Esophagus muscularis mucosa (tissue), 4 donors: ENCODE measurements around the gene DPP7. TPM values are rescaled to one million over a fixed set of nuclear protein-coding genes. Genes with fewer than 3 reads are reported as not detected.

Source experiments
- DNase-seq: peaks from one replicate; pipeline ENCODE4 v3.0.0-alpha.2; 2017; ENCODE audit errors: extremely low spot score
- H3K27ac ChIP-seq, 4 donors: fragments of 200-600 bp; sonication (generic); replicated peaks in 1 of 4; 1 replicate in 3 of 4; 2 replicates in 1 of 4; pipeline ENCODE4 v1.5.1; 2016 to 2019; ENCODE audit warnings: mild to moderate bottlenecking in 1 of 4
- H3K27me3 ChIP-seq, 4 donors: fragments of 200-600 bp; sonication (generic); one replicate each; pipeline versions ENCODE4 v1.5.1 to v1.6.0; 2016 to 2019
- H3K36me3 ChIP-seq, 4 donors: fragments of 200-600 bp; sonication (generic); one replicate each; pipeline ENCODE4 v1.5.1; 2016 to 2019
- H3K4me1 ChIP-seq, 4 donors: fragments of 200-600 bp; sonication (generic); one replicate each; pipeline ENCODE4 v1.5.1; 2016 to 2019
- H3K4me3 ChIP-seq, 4 donors: fragments of 200-600 bp; sonication (generic); 1 replicate in 2 of 4; 2 replicates in 2 of 4; pipeline ENCODE4 v1.5.1; 2016 to 2019; ENCODE audit warnings: mild to moderate bottlenecking in 4 of 4, moderate library complexity in 1 of 4
- H3K9me3 ChIP-seq, 4 donors: fragments of 200-600 bp; sonication (generic); 1 replicate in 3 of 4; 2 replicates in 1 of 4; pipeline ENCODE4 v1.5.1; 2016 to 2019
- EP300 ChIP-seq: sonication (generic); formaldehyde crosslinking; IDR thresholded peaks from one replicate; pipeline ENCODE4 v1.6.1; 2017; ENCODE audit warnings: antibody characterized with exemption
- POLR2A ChIP-seq: fragments of 450-650 bp; IDR thresholded peaks from one replicate; pipeline ENCODE4 v1.6.1; 2017; ENCODE audit warnings: antibody characterized with exemption, moderate library complexity, mild to moderate bottlenecking, low read depth
- POLR2AphosphoS5 ChIP-seq, 2 donors: sonication (generic); formaldehyde crosslinking; IDR thresholded peaks; one replicate each; pipeline ENCODE4 v1.6.1; 2017; ENCODE audit warnings: antibody characterized with exemption in 2 of 2
- WGBS: methylation state at CpG from one replicate; pipeline ENCODE4 v1.1.5; 2018; 5-methylcytosine and 5-hydroxymethylcytosine counted together
- intact Hi-C: fragments of 100-400 bp; cut with DNase I; formaldehyde crosslinking; loops from one replicate; pipeline ENCODE4 v1.15.1; 2023
- total RNA-seq, 4 donors: library from RNA; depleted of rRNA; stranded (reverse); fragments of >200 nt; gene quantifications; one replicate each; pipeline versions ENCODE4 v1.1.0 to v1.2.1, GENCODE V29; 2016
- TF ChIP-seq, protein P1 (sequence below), 3 experiments: fragments of 200-600 bp in 2 of 3; fragments of 450-650 bp in 1 of 3; sonication (generic) in 2 of 3; IDR thresholded peaks; one replicate each; pipeline ENCODE4 v1.5.1; 2017 to 2019; ENCODE audit warnings: antibody characterized with exemption in 3 of 3, mild to moderate bottlenecking in 2 of 3, moderate library complexity in 1 of 3

DPP7 gene
- total RNA-seq, 4 donors from 2014 or later = 90.1 to 121 (median 104) TPM

DNA sequence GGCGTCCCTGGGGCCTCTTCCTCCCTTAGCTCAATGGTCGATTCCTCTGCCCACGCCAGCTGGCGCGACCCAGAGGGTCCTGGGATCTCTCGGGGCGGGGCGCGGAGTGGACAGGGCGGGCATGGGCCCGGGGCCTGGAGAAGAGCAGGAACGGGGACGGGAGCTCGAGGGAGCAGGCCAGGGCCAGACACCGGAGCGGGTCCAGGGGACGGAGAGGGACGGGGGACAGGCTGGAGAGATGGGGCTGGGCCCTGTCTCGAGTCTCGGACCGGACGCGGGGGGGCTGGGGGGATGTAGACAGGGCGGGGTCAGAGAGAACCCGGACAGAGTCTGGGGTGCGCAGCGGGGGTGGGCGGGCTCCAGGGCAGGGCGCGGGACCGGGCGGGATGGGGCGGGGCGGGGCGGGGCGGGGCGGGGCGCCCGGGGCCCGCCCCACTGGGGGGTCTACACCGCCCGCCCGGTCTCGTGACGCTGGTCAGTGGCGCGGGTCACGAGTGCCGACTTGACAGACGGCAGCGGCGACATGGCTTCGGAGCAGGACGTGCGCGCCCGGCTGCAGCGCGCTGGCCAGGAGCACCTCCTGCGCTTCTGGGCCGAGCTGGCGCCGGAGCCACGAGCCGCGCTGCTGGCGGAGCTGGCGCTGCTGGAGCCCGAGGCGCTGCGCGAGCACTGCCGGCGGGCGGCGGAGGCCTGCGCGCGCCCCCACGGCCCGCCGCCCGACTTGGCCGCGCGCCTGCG is 37.4 kb downstream of the DPP7 start, which contains the start of gene UAP1L1:
UAP1L1 (plus strand) TSS at position 508 of the 738 bp plus-strand sequence; CDS start at position 524, 16 bp downstream.
- H3K36me3 ChIP-seq = peaks cover under 1 to 37% (median 35%) of the 10 kb centered on the region in 4 donors
- H3K4me3 ChIP-seq = peak within 1 kb of the TSS; percentile 60 to 71 (median 64)
- H3K9me3 ChIP-seq = no peaks in the 10 kb centered on the region
- peak; percentile 94 for DNase-seq
- intact Hi-C loops = no loop called here
- TF ChIP-seq POLR2A = no peak
- TF ChIP-seq POLR2AphosphoS5 (IDR thresholded peaks at IDR 0.05) = peak; percentile 61 to 66
- TF ChIP-seq, protein P1, sequence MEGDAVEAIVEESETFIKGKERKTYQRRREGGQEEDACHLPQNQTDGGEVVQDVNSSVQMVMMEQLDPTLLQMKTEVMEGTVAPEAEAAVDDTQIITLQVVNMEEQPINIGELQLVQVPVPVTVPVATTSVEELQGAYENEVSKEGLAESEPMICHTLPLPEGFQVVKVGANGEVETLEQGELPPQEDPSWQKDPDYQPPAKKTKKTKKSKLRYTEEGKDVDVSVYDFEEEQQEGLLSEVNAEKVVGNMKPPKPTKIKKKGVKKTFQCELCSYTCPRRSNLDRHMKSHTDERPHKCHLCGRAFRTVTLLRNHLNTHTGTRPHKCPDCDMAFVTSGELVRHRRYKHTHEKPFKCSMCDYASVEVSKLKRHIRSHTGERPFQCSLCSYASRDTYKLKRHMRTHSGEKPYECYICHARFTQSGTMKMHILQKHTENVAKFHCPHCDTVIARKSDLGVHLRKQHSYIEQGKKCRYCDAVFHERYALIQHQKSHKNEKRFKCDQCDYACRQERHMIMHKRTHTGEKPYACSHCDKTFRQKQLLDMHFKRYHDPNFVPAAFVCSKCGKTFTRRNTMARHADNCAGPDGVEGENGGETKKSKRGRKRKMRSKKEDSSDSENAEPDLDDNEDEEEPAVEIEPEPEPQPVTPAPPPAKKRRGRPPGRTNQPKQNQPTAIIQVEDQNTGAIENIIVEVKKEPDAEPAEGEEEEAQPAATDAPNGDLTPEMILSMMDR (IDR thresholded peaks at IDR 0.05) = no peak
- TF ChIP-seq EP300 = no peak
- peaks cover 0 to 15% (median 0%) of the 10 kb centered on the region in 4 donors for H3K27me3 ChIP-seq
- H3K4me1 ChIP-seq = peaks cover 10 to 34% (median 29%) of the 10 kb centered on the region in 4 donors
- WGBS = 0% methylated on average over 20 of the region's 87 CpGs
- H3K27ac ChIP-seq = peak within 1 kb of the TSS; percentile 50 to 74 (median 63)

DNA sequence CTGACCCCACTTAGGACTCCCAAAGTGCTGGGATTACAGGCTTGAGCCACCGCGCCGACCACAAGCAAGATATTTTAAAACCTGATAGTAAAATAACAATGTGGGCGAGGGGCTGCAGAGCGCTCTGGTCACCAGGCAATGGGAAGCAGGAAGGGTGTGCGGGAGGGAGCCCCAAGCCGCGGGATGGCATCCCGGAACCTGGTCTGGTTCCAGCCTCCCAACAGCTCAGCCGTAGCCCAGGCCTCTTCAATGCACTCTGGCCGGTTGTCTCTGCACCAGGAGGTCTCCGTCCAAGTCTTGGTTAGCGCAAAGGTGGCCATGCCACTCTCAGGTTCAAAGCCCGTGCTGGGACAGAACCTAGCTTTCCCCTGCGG is 37.9 kb downstream of the DPP7 start:
- H3K36me3 ChIP-seq = peaks cover 0 to 31% (median 29%) of the 10 kb centered on the region in 4 donors
- WGBS = 76% methylated on average over 13 of the region's 15 CpGs
- TF ChIP-seq EP300 = no peak
- TF ChIP-seq POLR2A = no peak
- TF ChIP-seq, protein P1 (IDR thresholded peaks at IDR 0.05) = no peak
- no peak for TF ChIP-seq POLR2AphosphoS5 (IDR thresholded peaks at IDR 0.05)
- DNase-seq = no peak
- H3K27me3 ChIP-seq = peaks cover 0 to 15% (median 0%) of the 10 kb centered on the region in 4 donors
- H3K4me1 ChIP-seq = peaks cover 10 to 35% (median 30%) of the 10 kb centered on the region in 4 donors
- intact Hi-C loops = no loop called here
- H3K27ac ChIP-seq = peak overlapping the region; percentile 50 to 74 (median 63)
- peak overlapping the region; percentile 60 to 71 (median 64) for H3K4me3 ChIP-seq
- H3K9me3 ChIP-seq = no peaks in the 10 kb centered on the region

DNA sequence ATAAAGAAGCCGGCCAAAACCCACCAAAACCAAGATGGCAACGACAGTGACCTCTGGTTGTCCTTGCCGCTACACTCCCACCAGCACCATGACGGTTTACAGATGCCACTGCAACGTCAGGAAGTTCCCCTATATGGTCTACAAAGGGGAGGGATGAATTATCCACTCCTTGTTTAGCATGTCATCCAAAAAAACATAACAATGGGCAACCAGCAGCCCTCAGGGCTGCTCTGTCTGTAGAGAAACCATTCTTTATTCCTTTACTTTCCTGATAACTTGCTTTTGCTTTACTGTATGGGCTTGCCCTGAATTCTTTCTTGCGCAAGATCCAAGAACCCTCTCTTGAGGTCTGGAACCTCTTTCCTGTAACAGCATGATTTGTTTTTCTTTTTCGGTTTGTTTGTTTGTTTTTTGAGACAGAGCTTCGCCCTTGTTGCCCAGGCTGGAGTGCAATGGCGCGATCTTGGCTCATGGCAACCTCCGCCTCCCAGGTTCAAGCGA is 39.2 kb downstream of the DPP7 start:
- H3K4me1 ChIP-seq = peaks cover 20 to 48% (median 42%) of the 10 kb centered on the region in 4 donors
- TF ChIP-seq EP300 = no peak
- TF ChIP-seq POLR2A = no peak
- TF ChIP-seq, protein P1 (IDR thresholded peaks at IDR 0.05) = no peak
- TF ChIP-seq POLR2AphosphoS5 (IDR thresholded peaks at IDR 0.05) = no peak
- no peaks in the 10 kb centered on the region for H3K9me3 ChIP-seq
- intact Hi-C loops = no loop called here
- peaks cover 0 to 15% (median 0%) of the 10 kb centered on the region in 4 donors for H3K27me3 ChIP-seq
- WGBS = 90% methylated on average over 12 of the region's 12 CpGs
- no peak overlapping the region for H3K4me3 ChIP-seq
- H3K36me3 ChIP-seq = peaks cover 0 to 18% (median 17%) of the 10 kb centered on the region in 4 donors
- H3K27ac ChIP-seq = no peak overlapping the region
- DNase-seq = no peak

DNA sequence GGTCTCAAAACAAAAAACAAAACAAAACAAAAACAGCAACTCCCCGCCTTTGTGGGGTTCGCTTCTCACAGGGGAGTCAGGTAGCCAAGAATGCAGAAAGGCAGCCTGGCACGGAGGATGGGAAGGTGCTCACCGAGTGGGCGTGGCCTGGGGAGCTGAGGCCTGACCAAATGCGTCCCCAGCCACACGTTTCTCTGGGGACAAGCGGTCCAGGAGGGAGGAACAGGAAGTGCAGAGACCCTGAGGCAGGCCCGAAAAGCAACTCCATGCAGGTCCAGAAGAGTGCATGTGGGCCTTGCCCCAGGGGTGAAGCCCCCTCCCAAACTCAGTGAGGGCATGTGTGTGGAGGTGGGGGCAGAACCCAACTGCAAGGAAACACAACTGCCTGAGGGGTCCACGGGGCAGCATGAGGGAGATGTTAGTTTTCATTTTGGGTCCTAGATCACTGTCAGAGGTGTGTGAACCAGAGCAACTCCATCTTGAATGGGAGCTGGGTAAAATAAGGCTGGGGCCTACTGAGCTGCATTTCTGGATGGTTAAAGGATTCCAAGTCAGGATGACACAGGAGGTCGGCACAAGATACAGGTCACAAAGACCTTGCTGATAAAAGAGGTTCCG is 39.8 kb downstream of the DPP7 start:
- intact Hi-C loops = no loop called here
- no peak for DNase-seq
- 87% methylated on average over 12 of the region's 12 CpGs for WGBS
- Histone ChIP-seq H3K4me3 (no peak overlapping the region), H3K27ac (no peak overlapping the region), H3K9me3 (no peaks in the 10 kb centered on the region), H3K36me3 (peaks cover 0 to 13% (median 12%) of the 10 kb centered on the region in 4 donors), H3K27me3 (peaks cover 0 to 21% (median under 1%) of the 10 kb centered on the region in 4 donors), H3K4me1 (peaks cover 20 to 51% (median 48%) of the 10 kb centered on the region in 4 donors)
- TF ChIP-seq POLR2AphosphoS5 (IDR thresholded peaks at IDR 0.05) = no peak
- TF ChIP-seq POLR2A = no peak
- TF ChIP-seq, protein P1 (IDR thresholded peaks at IDR 0.05) = no peak
- no peak for TF ChIP-seq EP300
